Mononuclear cell (primary cell): ENCODE data around the gene LILRA1. TPM values are rescaled to one million over a fixed set of nuclear protein-coding genes. Genes with fewer than 3 reads are reported as not detected.
A peak's percentile ranks its signal among the peaks of the same experiment; 100 is the strongest.
"Not testable (repeated sequence)": the region's sequence is repeated elsewhere in the genome, so short reads cannot be mapped to it uniquely, and the experiment has no call there.

ENCODE experiments used
- H3K27me3 ChIP-seq: 2 replicates; pipeline ENCODE4 v1.6.0; 2011; ENCODE audit warnings: low read length, control low read depth; ENCODE audit not compliant: insufficient read depth
- H3K4me1 ChIP-seq: 2 replicates; pipeline ENCODE4 v1.5.1; 2011; ENCODE audit warnings: mild to moderate bottlenecking, low read length, control low read depth; ENCODE audit not compliant: insufficient read depth
- H3K4me3 ChIP-seq: 2 replicates; pipeline ENCODE4 v1.5.1; 2011; ENCODE audit warnings: mild to moderate bottlenecking, low read length, moderate library complexity
- H3K9me3 ChIP-seq: 2 replicates; pipeline ENCODE4 v1.5.1; 2011; ENCODE audit warnings: low read depth, mild to moderate bottlenecking, control low read depth, low read length
- total RNA-seq: library from RNA; depleted of rRNA; stranded (reverse); fragments of >200 nt; gene quantifications from one replicate; pipeline ENCODE4 v1.2.3, GENCODE V29; 2012

LILRA1 gene
- total RNA-seq, 1 donor = 18.5 TPM

- not testable (repeated sequence) for H3K27me3 ChIP-seq, H3K9me3 ChIP-seq
- Histone ChIP-seq H3K4me3 (peak within 1 kb of the TSS; percentile 44), H3K4me1 (peaks cover 49% of the 10 kb centered on the region)
Measured at GRCh38 chr19:54630262-54630661, 36.8 kb downstream of the LILRA1 start, which contains the start of gene LILRB1. TSS of gene LILRB1 (plus strand) at chr19:54630484. CDS start at chr19:54631074, 590 bp downstream.

- H3K4me3 ChIP-seq = peak overlapping the region; percentile 44
- H3K9me3 ChIP-seq = no peaks in the 10 kb centered on the region
- peaks cover 44% of the 10 kb centered on the region for H3K4me1 ChIP-seq
- H3K27me3 ChIP-seq = no peaks in the 10 kb centered on the region
Measured at GRCh38 chr19:54630782-54631181, 37.4 kb downstream of the LILRA1 start.

- Histone ChIP-seq H3K4me1 (peaks cover 43% of the 10 kb centered on the region), H3K4me3 (peak overlapping the region; percentile 44)
- not testable (repeated sequence) for H3K27me3 ChIP-seq, H3K9me3 ChIP-seq
Measured at GRCh38 chr19:54631489-54632337, 38.3 kb downstream of the LILRA1 start.

GRCh38 chr19:54632517-54632916 is 39.1 kb downstream of the LILRA1 start:
- H3K4me3 ChIP-seq, H3K9me3 ChIP-seq, H3K27me3 ChIP-seq: not testable (repeated sequence)
- H3K4me1 ChIP-seq = peaks cover 43% of the 10 kb centered on the region

- Histone ChIP-seq H3K27me3 (no peaks in the 10 kb centered on the region), H3K4me1 (peaks cover 39% of the 10 kb centered on the region), H3K9me3 (no peaks in the 10 kb centered on the region), H3K4me3 (no peak overlapping the region)
Measured at GRCh38 chr19:54633401-54633800, 40.0 kb downstream of the LILRA1 start.

- H3K4me1 ChIP-seq = peaks cover 12% of the 10 kb centered on the region
- H3K27me3 ChIP-seq, H3K9me3 ChIP-seq, H3K4me3 ChIP-seq: not testable (repeated sequence)
Measured at GRCh38 chr19:54636081-54636480, 42.6 kb downstream of the LILRA1 start.

GRCh38 chr19:54638683-54639082 is 45.3 kb downstream of the LILRA1 start:
- Histone ChIP-seq H3K4me1 (peaks cover 13% of the 10 kb centered on the region), H3K4me3 (no peak overlapping the region), H3K9me3 (no peaks in the 10 kb centered on the region), H3K27me3 (no peaks in the 10 kb centered on the region)

- H3K4me1 ChIP-seq = peaks cover 17% of the 10 kb centered on the region
- H3K4me3 ChIP-seq, H3K9me3 ChIP-seq, H3K27me3 ChIP-seq: not testable (repeated sequence)
Measured at GRCh38 chr19:54642953-54643352, 49.5 kb downstream of the LILRA1 start.

- H3K9me3 ChIP-seq, H3K27me3 ChIP-seq, H3K4me3 ChIP-seq: not testable (repeated sequence)
- H3K4me1 ChIP-seq = peaks cover 17% of the 10 kb centered on the region
Measured at GRCh38 chr19:54643583-54643982, 50.2 kb downstream of the LILRA1 start.

- Histone ChIP-seq H3K9me3 (no peaks in the 10 kb centered on the region), H3K4me3 (no peak overlapping the region), H3K4me1 (peaks cover 17% of the 10 kb centered on the region), H3K27me3 (peaks cover 6% of the 10 kb centered on the region)
Measured at GRCh38 chr19:54644056-54644455, 50.6 kb downstream of the LILRA1 start.

- Histone ChIP-seq H3K9me3 (no peaks in the 10 kb centered on the region), H3K4me3 (no peak overlapping the region), H3K4me1 (peaks cover 17% of the 10 kb centered on the region), H3K27me3 (peaks cover 6% of the 10 kb centered on the region)
Measured at GRCh38 chr19:54646331-54646841, 53.0 kb downstream of the LILRA1 start.

GRCh38 chr19:54648129-54648528 is 54.7 kb downstream of the LILRA1 start:
- H3K9me3 ChIP-seq = no peaks in the 10 kb centered on the region
- H3K27me3 ChIP-seq = peaks cover 9% of the 10 kb centered on the region
- H3K4me1 ChIP-seq = peaks cover 8% of the 10 kb centered on the region
- no peak overlapping the region for H3K4me3 ChIP-seq

- Histone ChIP-seq H3K4me1 (peaks cover 12% of the 10 kb centered on the region), H3K9me3 (no peaks in the 10 kb centered on the region), H3K27me3 (peaks cover 9% of the 10 kb centered on the region), H3K4me3 (no peak overlapping the region)
Measured at GRCh38 chr19:54650108-54650655, 56.8 kb downstream of the LILRA1 start.
